IPS-11a (cell line): ENCODE data around the gene CYP39A1.

Experiments
- H3K4me3 ChIP-seq: one replicate; pipeline ENCODE4 v1.5.1; 2013; ENCODE audit warnings: low read depth, low read length, control low read depth

CYP39A1 gene, protein sequence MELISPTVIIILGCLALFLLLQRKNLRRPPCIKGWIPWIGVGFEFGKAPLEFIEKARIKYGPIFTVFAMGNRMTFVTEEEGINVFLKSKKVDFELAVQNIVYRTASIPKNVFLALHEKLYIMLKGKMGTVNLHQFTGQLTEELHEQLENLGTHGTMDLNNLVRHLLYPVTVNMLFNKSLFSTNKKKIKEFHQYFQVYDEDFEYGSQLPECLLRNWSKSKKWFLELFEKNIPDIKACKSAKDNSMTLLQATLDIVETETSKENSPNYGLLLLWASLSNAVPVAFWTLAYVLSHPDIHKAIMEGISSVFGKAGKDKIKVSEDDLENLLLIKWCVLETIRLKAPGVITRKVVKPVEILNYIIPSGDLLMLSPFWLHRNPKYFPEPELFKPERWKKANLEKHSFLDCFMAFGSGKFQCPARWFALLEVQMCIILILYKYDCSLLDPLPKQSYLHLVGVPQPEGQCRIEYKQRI

DNA sequence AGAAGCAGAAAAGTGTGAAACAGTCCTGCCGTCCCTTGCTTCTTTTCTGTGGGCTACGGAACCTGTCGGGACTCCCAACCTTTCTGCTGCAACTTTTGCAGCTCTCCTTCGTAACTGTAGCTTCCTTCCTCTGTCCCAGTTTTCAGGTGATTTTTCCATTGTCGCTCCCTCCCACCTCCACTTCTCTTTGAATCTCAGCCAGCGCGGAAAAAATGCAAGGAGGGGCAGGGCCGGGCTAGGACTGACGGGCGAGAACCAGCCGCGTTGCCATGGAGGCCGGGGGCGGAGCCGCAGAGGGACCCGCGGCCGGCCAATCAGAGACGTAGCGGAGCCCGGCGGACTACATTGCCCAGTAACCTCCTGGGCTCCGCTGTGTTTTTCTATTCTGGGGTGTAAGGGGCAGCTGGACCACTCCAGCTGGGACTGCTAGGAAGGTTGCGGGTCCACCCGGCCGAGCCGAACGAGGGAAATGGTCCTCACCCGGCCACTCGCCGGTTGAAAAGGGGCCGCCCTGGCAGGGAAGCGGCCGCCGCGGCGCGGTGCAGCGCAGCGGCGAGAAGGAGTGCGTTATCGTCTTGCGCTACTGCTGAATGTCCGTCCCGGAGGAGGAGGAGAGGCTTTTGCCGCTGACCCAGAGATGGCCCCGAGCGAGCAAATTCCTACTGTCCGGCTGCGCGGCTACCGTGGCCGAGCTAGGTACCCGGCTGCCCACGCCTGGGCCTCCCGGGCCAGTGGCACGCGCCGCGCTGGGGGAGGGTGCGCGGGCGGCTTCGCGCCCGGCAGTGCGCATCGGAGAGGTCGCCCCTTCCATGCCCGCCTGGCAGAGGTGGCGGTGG is at the start of gene CYP39A1, which contains the start of gene SLC25A27:
Gene CYP39A1 (minus strand): TSS at position 216 of the 836 bp plus-strand sequence. CDS start 236 bp downstream, outside the sequence.
Gene SLC25A27 (plus strand): TSS at position 373 of the 836 bp plus-strand sequence. CDS start 218 bp downstream, at position 591.
- peak within 1 kb of the TSS; percentile 87 for H3K4me3 ChIP-seq

DNA sequence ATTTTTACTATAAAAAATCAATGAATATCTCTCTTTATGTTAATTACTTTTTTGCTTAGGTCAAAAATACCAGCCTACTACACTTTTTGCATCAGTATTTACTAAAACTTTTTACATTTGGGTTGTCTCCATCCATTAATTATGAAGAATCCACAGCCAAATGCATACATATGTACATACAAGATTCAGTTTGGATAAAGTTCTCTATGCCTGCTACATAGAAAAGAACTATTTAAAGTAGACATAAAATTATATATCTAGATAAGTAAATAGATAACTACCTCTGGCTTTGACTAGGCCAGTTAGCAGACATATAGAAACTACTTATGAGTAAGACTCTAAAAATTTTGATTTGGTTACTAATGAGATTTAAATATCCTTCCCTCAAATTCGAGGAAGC is 47.4 kb upstream of the CYP39A1 start:
- H3K4me3 ChIP-seq: no peak overlapping the region

DNA sequence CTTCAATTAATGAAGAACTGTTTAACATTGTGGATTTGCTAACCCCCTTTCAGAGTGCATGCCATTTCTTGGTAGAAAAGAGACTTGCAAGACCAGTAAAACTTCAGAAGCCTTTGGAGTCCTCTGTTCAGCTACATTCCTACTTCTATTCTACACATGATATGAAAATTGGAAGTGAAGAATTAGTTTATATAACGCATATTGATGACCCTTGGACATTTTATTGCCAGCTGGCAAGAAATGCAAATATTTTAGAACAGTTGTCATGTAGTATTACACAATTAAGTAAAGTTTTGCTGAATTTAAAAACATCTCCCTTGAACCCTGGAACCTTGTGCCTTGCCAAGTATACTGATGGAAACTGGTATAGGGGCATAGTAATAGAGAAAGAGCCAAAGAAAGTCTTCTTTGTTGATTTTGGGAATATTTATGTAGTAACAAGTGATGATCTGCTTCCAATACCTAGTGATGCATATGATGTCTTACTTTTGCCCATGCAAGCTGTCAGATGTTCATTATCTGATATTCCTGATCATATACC is 38.4 kb upstream of the CYP39A1 start:
- H3K4me3 ChIP-seq: no peak overlapping the region

DNA sequence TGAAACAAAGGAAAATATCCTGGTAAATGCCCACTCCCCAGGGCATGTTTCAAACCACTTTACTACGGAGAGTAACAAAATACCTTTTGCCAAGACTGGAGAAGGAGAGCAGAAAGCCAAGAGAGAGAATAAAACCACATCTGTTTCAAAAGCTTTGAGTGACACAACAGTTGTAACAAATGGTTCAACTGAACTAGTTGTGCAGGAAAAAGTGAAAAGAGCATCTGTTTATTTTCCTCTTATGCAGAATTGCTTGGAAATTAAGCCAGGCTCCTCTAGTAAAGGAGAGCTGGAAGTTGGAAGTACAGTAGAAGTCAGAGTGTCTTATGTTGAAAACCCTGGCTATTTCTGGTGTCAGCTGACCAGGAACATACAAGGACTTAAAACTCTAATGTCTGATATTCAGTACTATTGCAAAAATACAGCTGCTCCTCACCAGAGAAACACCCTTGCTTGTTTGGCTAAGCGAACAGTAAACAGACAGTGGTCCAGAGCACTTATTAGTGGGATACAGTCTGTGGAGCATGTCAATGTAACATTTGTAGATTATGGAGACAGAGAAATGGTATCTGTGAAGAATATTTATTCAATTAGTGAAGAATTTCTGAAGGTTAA is 37.6 kb upstream of the CYP39A1 start:
- no peak overlapping the region for H3K4me3 ChIP-seq

DNA sequence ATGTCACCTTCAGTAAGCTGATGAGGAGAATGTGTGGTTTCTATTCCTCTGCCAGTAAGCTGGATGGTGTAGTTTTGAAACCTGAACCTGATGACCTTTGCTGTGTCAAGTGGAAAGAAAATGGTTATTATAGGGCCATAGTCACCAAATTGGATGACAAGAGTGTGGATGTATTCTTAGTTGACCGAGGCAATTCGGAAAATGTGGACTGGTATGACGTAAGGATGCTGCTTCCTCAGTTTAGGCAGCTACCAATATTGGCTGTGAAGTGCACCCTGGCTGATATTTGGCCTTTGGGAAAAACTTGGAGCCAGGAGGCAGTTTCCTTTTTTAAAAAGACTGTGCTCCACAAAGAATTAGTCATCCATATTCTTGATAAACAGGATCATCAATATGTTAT is 37.0 kb upstream of the CYP39A1 start:
- no peak overlapping the region for H3K4me3 ChIP-seq

DNA sequence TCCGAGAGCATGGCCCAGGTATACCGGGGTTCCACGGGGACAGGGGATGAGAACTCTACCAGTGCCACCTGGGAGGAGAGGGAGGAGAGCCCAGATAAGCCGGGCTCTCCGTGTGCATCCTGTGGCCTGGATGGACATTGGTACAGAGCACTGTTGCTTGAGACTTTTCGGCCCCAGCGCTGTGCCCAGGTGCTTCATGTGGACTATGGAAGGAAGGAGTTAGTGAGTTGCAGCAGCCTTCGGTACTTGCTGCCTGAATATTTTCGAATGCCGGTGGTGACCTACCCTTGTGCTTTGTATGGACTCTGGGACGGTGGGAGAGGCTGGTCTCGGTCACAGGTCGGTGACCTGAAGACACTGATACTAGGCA is 36.3 kb upstream of the CYP39A1 start:
- H3K4me3 ChIP-seq: no peak overlapping the region

DNA sequence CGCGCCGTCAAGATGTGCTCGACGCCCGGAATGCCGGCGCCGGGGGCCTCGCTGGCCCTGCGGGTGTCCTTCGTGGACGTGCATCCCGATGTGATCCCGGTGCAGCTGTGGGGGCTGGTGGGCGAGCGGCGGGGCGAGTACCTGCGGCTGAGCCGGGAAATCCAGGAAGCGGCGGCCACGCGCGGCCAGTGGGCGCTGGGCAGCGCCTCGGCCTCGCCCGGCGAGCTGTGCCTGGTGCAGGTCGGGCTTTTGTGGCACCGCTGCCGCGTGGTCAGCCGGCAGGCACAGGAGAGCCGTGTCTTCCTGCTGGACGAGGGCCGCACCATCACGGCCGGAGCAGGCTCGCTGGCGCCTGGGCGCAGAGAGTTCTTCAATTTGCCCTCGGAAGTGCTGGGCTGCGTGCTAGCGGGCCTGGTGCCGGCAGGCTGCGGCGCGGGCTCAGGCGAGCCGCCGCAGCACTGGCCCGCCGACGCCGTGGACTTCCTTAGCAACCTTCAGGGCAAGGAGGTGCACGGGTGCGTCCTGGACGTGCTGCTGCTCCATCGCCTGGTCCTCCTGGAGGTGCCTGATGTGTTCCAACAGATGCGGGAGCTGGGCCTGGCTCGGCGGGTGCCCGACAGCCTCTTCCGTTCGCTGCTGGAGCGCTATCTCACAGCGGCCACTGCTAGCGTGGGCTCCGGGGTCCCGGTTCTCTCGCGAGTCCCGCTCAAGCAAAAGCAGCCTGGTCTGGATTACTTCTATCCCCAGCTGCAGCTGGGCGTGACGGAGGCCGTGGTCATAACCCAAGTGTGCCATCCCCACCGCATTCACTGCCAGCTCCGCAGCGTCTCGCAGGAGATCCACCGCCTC is 35.7 kb upstream of the CYP39A1 start:
- H3K4me3 ChIP-seq: no peak overlapping the region

DNA sequence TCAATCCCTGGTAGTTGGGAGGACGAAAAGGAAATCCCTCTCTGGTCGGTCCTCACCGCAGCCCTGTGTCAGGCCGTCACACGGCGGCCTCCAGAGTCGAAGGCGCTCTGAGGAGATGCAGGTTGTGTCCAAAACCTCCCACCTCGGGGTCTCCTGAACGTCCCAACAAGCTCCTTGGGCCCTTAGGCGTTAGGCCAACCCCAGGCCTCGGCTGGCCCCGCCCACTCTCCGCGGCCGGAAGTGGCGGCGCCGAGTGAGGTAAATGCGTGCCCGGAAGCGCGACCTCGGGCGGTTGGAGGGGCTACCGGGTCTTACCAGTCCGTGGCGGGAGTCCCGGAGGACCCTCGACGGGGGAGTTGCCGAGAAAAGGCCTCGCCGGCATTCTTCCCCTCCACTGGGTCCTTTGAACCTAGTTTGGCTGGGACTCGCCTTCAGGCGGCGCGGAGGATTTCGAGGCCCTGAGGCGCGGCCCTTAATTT is 35.0 kb upstream of the CYP39A1 start, which contains the start of gene TDRD6:
Gene TDRD6 (plus strand): TSS at position 267 of the 479 bp plus-strand sequence. CDS start 244 bp downstream, outside the sequence.
- H3K4me3 ChIP-seq: no peak within 1 kb of the TSS

DNA sequence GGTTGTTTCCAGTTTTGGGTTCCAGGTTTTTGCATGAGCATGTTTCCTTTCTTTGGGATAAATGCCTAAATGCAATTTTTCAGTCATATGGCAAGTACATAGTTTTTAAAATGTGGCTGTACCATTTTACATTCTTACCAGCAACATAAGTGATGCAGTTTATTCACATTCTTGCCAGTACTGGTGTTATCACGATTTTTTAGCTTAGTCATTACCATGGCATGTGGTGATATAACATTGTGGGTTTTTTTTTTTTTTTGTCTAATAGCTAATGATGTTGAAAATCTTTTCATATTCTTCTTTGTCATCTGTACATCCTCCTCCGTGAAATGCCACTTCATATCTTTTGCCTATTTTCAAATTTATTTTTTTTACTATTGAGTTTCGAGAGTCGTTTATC is 32.2 kb upstream of the CYP39A1 start:
- H3K4me3 ChIP-seq: no peak overlapping the region

DNA sequence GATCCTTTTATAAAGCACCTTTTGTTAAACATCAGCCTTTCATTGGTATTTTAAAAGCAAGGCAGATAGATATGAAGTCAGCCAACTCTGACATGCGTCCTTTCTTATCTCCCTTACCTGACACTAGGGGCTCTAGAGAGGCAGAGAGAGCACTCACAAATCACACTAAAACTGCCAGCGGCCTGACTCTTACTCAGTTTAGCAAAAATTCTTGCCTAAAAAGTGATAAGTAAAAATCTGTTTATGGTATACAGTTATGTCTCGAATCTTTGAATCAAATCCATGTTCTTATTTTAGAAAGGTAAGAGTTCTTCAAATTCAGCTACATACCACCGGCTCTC is 24.7 kb upstream of the CYP39A1 start:
- H3K4me3 ChIP-seq: no peak overlapping the region

DNA sequence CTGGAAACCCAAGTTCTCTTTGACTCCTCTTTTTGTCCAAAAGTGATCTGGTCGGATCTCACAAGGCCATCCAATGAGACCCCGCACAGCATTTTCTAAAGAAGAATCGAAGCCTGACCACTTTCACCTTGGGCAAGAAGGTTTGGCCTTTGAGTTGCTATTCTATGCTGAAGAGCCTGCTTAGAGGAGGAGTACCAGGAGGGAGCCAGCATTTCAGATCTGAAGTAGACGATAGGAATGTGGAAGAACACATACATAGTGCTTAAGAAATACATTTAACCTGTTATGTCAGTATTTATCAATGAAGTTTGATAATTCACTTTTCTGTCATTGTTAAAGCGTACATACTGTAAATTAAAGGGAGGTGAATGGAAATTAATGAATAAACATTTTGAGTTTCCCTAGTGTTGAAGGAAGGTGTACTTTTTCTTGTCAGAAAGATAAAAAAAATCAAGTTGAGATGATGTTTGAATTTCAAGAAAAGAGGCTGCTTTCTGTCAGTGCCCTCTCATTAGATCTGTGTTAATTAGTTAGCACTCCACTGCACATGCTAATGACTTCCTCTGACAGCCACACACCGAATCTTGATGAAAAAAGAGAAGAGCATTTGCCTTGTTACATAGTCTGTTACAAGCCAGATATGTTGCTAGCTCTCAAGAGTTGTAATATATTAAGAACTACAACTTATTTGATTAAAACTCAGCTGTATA is 24.1 kb upstream of the CYP39A1 start:
- H3K4me3 ChIP-seq: no peak overlapping the region

DNA sequence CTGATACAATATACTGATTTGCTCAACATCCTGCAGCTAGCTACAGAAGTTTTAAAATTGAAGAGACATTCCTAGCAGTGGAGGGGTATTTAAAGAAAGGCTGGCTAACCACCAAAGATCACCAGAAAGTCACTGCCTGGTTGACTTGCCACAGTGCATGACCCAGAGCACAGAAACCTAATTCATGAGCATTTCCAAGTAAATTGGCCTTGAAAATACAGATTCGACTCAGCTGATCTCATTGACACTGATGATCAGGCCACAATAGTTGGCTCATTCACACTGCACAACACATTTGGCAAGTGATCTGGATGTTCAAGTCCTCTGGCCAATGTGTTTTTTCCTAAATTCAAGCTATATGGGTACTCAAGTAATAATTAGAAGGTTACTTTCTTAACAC is 21.8 kb upstream of the CYP39A1 start:
- H3K4me3 ChIP-seq: no peak overlapping the region

DNA sequence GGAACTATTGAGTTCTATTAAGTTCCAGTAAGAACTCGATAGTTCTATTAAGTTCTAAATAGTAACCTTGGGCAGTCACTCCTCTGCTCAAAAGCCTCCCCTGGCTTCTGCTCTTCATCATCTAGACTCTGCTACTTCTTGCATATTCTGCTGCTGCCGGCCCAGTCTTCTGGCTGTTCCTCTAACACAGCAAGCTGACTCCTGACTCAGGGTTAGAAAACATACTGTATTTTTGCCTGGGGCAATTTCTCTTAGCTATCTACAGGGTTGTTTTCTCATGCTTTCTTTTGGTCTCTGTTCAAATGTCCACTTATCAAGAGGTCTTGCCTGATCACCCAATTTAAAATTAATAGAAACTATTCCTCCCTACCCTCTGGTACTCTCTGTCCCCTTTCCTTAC is 14.8 kb upstream of the CYP39A1 start:
- H3K4me3 ChIP-seq: no peak overlapping the region

DNA sequence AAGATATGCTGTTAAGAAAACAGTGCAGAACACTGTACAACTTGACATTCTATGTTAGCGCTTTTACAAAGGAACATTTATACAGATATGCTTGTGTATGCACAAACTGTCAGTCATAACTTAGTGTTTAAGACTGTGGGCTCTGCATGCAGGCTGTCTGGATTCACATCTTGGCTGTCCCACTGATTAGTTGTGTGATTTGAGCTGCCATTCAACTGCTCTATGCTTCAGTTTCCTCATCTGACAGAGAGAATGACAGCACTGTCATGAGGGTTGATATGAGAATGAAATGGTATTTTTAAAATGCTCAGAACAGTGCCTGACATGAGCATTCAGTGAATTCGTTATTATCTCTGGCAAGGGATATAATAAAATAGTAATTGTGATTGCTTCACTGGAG is 8.9 kb upstream of the CYP39A1 start:
- H3K4me3 ChIP-seq: no peak overlapping the region

DNA sequence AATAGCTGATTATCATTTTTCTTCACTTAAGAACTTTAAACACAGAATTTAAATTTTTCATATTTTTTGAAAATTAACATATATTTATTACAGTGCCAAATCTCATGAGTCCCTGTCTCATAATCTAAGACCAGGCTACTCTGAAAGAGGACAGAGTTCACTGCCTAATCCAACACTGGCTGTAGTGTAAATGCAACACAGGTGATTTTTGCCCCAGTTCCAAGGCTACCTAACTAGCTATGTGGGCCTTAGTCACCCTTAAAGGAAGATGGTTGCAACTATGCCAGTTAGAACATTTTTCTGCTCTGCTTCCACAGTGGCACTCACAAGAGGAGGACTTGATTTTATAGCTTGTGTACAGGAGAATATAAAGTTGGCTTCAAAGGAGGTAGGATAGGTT is 5.0 kb upstream of the CYP39A1 start:
- H3K4me3 ChIP-seq: no peak overlapping the region

DNA sequence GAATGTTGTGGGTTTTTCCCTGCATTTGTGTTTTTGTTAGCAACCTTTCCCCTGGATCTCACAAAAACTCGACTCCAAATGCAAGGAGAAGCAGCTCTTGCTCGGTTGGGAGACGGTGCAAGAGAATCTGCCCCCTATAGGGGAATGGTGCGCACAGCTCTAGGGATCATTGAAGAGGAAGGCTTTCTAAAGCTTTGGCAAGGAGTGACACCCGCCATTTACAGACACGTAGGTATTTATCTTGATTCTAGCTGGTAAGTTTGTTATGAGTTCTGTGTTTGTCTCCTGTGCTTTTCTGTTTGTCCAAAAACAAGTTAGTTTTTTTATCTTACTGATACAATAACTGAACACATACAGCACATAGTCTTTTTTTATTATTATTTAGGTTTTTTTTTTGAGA is 3.2 kb upstream of the CYP39A1 start:
- H3K4me3 ChIP-seq: no peak overlapping the region

DNA sequence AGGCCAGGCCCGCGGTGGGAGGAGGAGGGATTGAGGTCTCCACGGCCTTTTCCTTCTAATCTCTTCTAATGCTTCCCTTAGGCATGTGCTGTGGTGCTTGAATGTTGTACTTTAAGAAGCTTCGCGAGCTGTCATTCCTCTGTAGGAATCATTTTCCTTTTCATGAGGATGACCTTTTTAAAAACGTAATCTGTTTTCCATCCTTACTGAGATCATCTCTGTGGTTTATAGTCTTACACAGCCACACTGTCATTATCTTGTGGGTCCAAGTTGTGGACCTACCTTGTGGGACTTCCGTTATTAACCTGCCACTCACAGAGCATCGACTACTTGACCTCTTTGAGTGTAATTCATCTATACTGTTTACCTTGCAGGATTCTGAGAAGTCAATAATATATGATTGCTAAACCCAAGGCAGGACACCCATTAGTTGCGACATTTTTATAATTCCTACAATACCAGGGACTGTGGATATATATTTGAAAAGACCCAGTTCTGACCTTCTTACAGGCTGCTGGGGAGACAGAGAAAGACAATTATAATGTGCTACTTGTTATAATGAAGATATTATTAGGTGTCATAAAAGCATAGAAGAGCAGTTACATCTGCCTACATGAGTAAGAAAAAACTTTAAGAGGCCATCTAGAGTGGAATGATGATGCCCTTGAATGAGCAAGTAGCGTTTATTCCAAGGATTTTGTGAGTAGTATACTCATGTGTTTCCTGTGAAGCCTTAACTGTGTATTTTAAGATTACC is 999 bp upstream of the CYP39A1 start:
- H3K4me3 ChIP-seq: peak overlapping the region; percentile 87

DNA sequence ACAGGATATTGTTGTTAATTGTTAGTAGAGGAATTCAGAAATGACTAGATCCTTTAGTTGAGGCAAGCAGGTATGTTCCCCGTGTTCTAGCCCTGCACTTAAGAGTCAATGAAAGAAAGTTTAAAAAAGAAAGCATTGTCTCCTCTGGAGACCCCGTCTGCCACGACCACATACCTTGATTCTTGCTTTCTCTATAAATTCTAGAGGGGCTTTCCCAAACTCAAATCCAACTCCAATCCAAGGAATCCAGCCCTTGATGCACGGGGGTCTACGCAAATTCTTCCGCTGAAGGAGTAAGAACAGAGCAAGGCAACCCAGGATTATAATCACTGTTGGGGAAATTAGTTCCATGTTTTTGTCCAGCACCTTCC is 401 bp downstream of the CYP39A1 start:
- H3K4me3 ChIP-seq: peak overlapping the region; percentile 87

DNA sequence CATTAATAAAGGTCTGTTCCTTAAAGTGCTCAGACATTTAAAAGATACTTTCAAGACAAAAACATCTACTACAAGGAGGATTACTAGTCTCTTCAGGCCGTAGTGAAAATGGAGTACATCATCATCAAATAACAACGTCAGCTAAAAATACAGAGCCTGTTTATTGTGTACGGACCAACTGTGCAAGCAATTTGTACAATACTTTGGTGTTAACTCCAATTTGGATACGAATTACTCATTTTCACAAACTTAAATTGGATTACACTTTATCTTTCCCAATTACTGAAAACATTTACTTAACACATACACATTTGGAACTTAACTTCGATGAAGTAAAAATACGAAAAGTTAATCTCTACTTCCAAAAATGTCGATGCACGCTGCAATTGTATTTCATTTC is 802 bp downstream of the CYP39A1 start:
- H3K4me3 ChIP-seq: peak overlapping the region; percentile 87
